ENCODE data around the gene VWA5B1.
"Not testable (repeated sequence)": the region's sequence is repeated elsewhere in the genome, so short reads cannot be mapped to it uniquely, and the experiment has no call there.

Gene VWA5B1

DNA sequence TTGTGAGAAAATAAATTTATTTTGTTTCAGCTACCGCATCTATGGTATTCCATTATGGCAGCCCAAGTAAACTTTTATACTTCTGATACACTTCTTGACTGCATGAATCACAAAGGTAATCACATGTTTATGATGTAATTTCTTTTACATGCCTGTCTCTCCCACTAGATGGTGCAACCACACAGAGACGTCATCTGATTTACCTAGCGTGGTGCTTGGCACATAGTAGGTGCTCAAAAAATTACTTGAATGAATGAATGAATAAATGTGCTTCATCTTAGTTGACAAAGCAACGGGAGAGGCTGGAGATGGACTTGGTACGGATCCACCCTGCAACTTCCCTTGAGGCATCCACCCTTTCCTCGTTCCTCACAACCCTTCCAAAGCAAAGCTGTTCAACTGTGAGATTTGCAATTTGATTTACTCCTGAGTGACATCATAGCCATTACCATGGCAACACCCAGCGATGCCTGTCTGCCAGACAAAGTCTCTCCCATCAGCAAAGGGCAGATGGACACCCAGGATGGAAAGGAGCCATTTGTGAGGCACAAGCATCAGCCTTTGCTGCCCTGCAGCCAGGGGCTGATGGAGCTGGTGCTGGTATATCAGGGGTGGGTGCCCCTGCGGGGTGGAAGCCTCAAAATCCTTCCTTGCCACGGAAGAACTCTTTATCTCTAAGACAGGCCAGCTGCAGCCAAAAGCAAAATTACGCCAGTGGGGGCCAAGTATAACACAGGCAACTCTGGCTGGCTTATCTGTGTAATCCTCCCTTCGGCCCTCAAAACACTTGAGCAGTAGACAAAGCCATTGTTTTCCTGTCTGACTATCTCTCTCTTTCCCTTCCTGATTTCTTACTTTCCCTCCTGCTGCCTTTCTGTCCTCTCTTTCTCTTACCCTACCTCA lies 18.9 kb upstream of the VWA5B1 start:
- H3K27ac ChIP-seq (replicated peaks), result no peak overlapping the region
- TF ChIP-seq SPI1 (IDR thresholded peaks at IDR 0.05; ENCODE audit: borderline replicate concordance, low read depth), result no peak
- TF ChIP-seq POLR2AphosphoS5 (IDR thresholded peaks at IDR 0.05; ENCODE audit: low read depth), result no peak
- TF ChIP-seq, protein P1, sequence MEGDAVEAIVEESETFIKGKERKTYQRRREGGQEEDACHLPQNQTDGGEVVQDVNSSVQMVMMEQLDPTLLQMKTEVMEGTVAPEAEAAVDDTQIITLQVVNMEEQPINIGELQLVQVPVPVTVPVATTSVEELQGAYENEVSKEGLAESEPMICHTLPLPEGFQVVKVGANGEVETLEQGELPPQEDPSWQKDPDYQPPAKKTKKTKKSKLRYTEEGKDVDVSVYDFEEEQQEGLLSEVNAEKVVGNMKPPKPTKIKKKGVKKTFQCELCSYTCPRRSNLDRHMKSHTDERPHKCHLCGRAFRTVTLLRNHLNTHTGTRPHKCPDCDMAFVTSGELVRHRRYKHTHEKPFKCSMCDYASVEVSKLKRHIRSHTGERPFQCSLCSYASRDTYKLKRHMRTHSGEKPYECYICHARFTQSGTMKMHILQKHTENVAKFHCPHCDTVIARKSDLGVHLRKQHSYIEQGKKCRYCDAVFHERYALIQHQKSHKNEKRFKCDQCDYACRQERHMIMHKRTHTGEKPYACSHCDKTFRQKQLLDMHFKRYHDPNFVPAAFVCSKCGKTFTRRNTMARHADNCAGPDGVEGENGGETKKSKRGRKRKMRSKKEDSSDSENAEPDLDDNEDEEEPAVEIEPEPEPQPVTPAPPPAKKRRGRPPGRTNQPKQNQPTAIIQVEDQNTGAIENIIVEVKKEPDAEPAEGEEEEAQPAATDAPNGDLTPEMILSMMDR (IDR thresholded peaks at IDR 0.05; ENCODE audit: insufficient read depth, low read length), result no peak
- TF ChIP-seq, protein P2, sequence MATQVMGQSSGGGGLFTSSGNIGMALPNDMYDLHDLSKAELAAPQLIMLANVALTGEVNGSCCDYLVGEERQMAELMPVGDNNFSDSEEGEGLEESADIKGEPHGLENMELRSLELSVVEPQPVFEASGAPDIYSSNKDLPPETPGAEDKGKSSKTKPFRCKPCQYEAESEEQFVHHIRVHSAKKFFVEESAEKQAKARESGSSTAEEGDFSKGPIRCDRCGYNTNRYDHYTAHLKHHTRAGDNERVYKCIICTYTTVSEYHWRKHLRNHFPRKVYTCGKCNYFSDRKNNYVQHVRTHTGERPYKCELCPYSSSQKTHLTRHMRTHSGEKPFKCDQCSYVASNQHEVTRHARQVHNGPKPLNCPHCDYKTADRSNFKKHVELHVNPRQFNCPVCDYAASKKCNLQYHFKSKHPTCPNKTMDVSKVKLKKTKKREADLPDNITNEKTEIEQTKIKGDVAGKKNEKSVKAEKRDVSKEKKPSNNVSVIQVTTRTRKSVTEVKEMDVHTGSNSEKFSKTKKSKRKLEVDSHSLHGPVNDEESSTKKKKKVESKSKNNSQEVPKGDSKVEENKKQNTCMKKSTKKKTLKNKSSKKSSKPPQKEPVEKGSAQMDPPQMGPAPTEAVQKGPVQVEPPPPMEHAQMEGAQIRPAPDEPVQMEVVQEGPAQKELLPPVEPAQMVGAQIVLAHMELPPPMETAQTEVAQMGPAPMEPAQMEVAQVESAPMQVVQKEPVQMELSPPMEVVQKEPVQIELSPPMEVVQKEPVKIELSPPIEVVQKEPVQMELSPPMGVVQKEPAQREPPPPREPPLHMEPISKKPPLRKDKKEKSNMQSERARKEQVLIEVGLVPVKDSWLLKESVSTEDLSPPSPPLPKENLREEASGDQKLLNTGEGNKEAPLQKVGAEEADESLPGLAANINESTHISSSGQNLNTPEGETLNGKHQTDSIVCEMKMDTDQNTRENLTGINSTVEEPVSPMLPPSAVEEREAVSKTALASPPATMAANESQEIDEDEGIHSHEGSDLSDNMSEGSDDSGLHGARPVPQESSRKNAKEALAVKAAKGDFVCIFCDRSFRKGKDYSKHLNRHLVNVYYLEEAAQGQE (IDR thresholded peaks at IDR 0.05; ENCODE audit: insufficient replicate concordance, low read depth), result no peak
- no peak for TF ChIP-seq GABPA (IDR thresholded peaks at IDR 0.05; ENCODE audit: low read depth)
- no peak overlapping the region for H3K4me3 ChIP-seq (replicated peaks; ENCODE audit: insufficient read depth, low read length)
- no peak for DNase-seq (ENCODE audit: low read depth in 1 of 2, low spot score in 1 of 2)
- no peaks in the 10 kb centered on the region for H3K27me3 ChIP-seq (ENCODE audit: insufficient read depth, poor library complexity, severe bottlenecking)

DNA sequence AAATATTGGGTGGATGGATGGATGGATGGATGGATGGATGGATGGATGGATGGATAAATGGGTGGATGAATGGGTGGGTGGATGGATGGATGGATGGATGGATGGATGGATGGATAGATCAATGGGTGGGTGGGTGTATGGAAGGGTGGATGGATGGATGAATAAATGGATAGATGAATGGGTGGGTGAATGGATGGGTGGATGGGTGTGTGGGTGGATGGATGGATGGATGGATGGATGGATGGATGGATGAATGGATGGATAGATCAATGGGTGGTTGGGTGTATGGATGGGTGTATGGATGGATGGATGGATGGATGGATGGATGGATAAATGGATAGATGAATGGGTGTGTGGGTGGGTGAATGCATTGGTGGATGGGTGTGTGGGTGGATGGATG lies 17.0 kb upstream of the VWA5B1 start:
- DNase-seq (ENCODE audit: low read depth in 1 of 2, low spot score in 1 of 2); H3K4me3 ChIP-seq (replicated peaks; ENCODE audit: insufficient read depth, low read length); H3K27me3 ChIP-seq (ENCODE audit: insufficient read depth, poor library complexity, severe bottlenecking): not testable (repeated sequence)

DNA sequence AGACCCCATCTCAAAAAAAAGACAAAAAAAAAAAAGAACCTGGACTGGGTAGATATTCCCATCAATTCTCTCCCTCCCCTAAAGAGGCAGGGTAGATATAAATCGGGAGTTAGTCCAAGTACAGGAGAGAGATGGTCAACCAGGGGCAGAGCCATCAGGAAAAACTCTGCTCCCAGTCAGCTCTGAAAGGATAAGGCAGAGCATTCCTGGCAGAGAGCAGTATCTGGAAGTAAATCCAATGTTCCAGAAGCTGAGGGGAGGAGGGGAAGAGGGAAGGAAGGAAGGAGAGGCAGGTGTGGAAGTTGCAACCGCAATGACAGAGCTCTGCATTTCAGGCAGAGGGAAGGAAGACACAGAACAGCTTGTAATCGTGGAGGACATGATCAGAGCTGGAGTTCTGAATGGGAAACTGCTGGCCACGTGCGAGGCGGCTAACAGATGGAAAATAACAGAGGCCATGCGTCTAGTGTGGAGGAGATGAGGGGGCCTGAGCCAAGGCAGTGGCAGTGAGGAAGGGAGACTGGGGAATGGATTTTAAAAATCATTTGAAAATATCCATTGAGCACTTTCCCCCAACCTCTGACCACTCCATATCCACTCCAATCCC lies 15.3 kb upstream of the VWA5B1 start:
- no peak for DNase-seq (ENCODE audit: low read depth in 1 of 2, low spot score in 1 of 2)
- H3K27ac ChIP-seq (replicated peaks), result no peak overlapping the region
- no peak overlapping the region for H3K4me3 ChIP-seq (replicated peaks; ENCODE audit: insufficient read depth, low read length)
- H3K27me3 ChIP-seq (ENCODE audit: insufficient read depth, poor library complexity, severe bottlenecking), result no peaks in the 10 kb centered on the region
- no peak for TF ChIP-seq SPI1 (IDR thresholded peaks at IDR 0.05; ENCODE audit: borderline replicate concordance, low read depth)
- TF ChIP-seq, protein P1 (IDR thresholded peaks at IDR 0.05; ENCODE audit: insufficient read depth, low read length), result no peak
- TF ChIP-seq, protein P2 (IDR thresholded peaks at IDR 0.05; ENCODE audit: insufficient replicate concordance, low read depth), result no peak
- TF ChIP-seq GABPA (IDR thresholded peaks at IDR 0.05; ENCODE audit: low read depth), result no peak
- TF ChIP-seq POLR2AphosphoS5 (IDR thresholded peaks at IDR 0.05; ENCODE audit: low read depth), result no peak

More for the DNA sequence above, 17.0 kb upstream of the VWA5B1 start:
- H3K27ac ChIP-seq (replicated peaks), result not testable (repeated sequence)

DNA sequence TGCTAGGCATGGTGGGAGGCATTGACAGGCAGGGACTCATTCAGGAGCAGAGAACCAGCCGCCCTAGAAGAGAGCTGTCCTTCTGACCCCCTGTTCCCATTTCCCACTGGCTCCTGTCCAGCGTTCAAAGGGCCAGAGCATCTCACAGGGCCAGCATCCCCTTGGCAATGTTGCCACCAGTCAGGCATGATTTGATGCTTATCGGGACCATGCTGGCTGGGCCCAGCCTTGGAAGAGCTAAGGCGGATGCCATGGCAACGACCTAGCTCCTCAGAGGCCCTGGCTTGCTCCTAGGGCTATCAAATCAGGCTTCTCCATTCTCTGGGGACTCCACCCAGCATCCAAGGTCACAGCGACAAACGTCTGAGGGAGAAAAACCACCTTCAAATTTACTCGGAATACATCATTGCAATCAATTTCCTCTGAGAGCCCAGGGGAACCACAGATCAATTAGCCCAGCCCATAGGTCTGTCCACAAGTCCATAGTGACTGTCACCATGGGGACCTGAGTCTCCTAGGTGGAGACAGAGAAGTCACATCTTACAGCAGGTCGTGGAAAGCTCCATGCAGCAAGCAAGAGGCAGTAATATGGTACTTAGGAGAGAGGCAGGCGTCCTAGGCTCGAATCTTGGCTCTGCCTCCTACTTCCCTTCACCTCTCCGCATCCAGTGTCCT lies 14.1 kb upstream of the VWA5B1 start:
- TF ChIP-seq GABPA (IDR thresholded peaks at IDR 0.05; ENCODE audit: low read depth) (no peak), POLR2AphosphoS5 (IDR thresholded peaks at IDR 0.05; ENCODE audit: low read depth) (no peak), SPI1 (IDR thresholded peaks at IDR 0.05; ENCODE audit: borderline replicate concordance, low read depth) (no peak)
- TF ChIP-seq, protein P1 (IDR thresholded peaks at IDR 0.05; ENCODE audit: insufficient read depth, low read length), result no peak
- TF ChIP-seq, protein P2 (IDR thresholded peaks at IDR 0.05; ENCODE audit: insufficient replicate concordance, low read depth), result no peak
- no peak overlapping the region for H3K4me3 ChIP-seq (replicated peaks; ENCODE audit: insufficient read depth, low read length)
- no peaks in the 10 kb centered on the region for H3K27me3 ChIP-seq (ENCODE audit: insufficient read depth, poor library complexity, severe bottlenecking)
- H3K27ac ChIP-seq (replicated peaks), result no peak overlapping the region
- DNase-seq (ENCODE audit: low read depth in 1 of 2, low spot score in 1 of 2), result no peak

Measured in HL-60 (cell line).